HG02870 (cell line): ENCODE measurements around the gene ATP2B2.
"Not testable (repeated sequence)": the region's sequence is repeated elsewhere in the genome, so short reads cannot be mapped to it uniquely, and the experiment has no call there.

Experiments used
- ATAC-seq: cut with Tn5 transposase; IDR thresholded peaks from one replicate; pipeline ENCODE4 v1.9.1; 2021; ENCODE audit warnings: mild to moderate bottlenecking, moderate library complexity; ENCODE audit not compliant: unreplicated experiment

ATP2B2 gene

DNA sequence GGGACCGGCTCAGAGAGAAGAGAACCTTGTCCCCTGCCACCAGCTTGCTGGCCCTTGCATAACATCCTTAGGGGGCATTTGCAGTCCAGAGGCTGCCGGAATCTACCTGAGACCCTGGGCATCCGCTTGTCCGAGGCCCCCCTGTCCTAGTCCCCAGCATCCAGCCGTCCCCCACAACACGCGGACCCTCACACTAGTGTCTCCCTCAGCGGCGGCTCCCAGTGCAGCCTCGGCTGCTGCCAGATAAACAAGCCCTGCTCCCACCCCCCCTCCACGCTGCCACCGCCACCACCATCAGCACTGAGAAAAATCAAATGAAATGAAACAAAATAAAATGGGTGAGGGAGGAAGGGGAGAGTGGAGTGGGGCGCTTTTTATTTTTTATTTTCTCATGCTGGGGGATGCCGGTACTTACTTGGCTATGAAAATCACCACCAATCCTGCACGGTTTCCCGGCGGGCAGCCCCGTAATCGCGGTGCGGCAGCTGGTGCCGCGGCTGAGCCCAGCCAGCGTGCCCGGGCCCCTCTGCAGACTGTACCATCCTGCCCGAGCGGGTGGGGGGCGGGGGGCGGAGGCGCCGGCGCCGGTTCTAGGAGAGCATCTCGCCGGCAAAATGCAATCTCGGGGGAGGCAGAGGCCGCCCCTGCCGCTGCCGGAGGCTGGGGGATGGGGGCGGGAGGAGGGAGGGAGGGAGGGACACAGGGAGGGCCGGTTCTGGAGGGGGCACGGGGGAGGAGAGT lies at the start of gene ATP2B2:
ATP2B2 (minus strand) TSS at position 537 of the 741 bp plus-strand sequence. CDS start 56,043 bp downstream, outside the sequence.
- ATAC-seq = no peak

DNA sequence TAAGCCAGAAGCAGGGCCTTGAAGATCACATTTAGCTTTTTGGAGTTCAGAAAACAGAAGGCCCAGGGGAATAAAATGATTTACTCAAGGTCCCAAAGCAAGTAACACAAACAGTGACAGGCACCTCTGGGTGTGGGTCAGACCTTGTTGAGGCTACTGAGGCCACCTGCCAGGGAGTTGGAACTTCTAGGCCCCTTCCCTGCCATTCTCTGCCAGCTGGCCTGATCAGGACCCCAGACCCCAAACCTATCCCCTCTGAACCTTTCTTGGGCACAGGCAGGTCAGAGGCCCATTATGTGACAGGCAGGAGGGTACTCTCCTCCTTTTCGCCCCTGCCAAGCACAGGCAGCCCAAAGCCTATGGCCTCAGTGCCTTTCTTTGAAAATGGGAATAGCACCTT lies 49.4 kb upstream of the ATP2B2 start:
- ATAC-seq = no peak

DNA sequence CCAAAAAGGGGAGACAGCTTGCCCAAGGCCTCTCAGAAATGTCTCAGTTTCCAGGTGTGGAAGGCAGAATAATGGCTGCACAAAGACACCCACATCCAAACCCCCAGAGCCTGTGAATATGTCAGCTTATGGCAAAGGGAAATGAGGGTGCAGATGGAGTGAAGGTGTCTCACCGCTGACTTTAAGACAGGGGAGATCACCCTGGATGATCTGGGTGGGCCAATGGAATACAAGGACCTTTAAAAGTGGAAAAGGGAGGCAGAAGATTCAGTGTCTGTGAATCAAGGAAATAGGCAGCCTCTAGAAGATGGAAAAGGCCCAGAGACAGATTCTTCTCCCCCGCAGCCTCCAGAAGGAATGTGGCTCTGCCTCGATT lies 48.8 kb upstream of the ATP2B2 start:
- ATAC-seq = no peak

GRCh38 chr3:10553591-10554235 lies 48.3 kb upstream of the ATP2B2 start:
- no peak for ATAC-seq

DNA sequence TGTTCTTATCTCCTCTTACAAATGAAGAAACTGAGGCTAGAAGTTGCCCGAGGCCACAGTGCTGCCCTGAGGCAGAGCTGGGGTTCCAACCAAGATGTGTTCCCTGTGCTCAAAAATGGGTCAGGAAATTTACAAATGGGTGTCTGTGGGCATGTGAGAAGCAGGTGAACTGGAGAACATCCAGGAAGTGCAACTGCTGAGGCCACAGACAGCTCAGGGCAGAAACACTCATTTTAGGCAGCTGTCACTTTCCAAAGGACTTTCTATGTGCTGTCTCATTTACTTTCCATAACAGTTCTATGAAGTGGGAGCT lies 47.2 kb upstream of the ATP2B2 start:
- no peak for ATAC-seq

DNA sequence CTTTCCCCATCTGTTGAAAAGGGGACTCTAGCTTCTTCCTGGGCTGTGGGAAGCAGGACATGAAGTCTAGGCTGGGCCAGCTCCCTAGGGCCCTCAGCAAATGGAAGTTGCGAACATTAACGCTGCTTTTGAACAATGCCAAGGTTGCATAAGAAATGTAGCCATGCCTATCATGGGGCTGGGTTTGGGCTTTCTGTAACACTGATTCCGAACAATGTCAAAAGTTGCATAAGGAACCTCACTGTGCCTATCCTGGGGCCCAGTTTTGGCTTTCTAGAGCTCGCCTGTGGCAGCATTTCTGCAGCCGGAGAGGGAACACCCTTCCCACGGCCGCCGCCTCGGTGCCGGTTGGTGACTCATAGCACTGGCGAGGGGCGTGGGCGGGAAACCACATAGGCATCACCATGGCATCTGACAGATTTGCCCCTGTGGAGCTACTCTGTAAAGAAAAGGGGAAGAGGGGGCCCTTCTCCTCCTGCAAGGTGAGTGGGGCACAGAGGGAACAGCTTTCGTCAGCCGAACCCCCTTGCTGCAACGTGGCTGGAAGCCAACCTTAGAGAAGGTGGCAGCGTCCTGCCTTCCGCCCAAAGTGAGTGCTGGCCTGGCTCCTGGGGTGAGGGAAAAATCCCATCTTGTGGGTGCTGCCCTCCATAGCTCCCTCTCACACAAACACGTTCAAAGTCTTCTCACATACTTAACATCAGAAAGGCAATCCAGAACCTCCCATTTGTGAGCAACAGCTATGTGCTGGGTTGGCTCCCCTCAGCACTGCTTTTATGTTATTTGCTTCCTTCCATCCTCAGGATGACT lies 46.6 kb upstream of the ATP2B2 start:
- no peak for ATAC-seq

DNA sequence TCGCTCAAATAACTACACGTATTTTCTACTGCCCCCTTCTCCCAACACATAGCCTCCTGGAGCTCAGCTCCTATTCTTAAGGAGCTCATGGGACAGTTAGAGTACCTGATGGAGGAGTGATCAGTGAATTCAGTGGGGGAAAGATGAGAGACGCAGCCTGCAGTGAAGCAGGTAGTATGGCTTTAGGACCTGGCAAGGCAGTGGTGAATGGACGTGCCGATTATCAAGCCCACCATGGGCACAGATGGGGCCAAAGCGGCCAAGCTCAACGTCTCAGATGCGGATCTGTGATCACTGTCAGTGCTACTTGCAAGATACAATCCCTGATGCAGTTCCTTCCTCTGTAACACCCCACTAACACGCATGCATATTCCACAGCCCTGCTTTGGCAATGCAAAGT lies 45.8 kb upstream of the ATP2B2 start:
- no peak for ATAC-seq

- no peak for ATAC-seq
Observed at GRCh38 chr3:10550705-10551104, 45.3 kb upstream of the ATP2B2 start.

GRCh38 chr3:10549617-10550230 lies 44.3 kb upstream of the ATP2B2 start:
- ATAC-seq = no peak

DNA sequence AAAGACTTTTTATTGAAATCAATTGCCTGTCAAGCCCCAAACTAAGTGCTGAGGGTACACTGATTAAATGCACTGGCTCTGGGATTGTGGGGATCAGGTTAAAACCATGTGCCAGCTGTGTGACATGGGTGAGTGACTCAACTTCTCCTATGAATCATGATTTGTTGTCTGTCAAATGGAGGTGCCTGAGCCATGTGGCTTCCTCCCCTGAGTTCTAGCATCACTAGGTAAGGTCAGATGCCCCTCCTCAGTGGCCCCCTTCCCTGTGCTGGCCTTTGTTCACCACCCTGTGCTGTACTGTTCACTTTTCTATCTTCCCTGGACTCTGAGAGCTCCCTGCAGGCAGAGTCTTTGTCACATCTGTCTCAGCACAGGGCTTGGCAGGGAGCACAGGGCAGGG lies 43.6 kb upstream of the ATP2B2 start:
- ATAC-seq = no peak

GRCh38 chr3:10547841-10548783 lies 42.7 kb upstream of the ATP2B2 start:
- ATAC-seq = no peak

GRCh38 chr3:10547413-10547812 lies 42.0 kb upstream of the ATP2B2 start:
- no peak for ATAC-seq

DNA sequence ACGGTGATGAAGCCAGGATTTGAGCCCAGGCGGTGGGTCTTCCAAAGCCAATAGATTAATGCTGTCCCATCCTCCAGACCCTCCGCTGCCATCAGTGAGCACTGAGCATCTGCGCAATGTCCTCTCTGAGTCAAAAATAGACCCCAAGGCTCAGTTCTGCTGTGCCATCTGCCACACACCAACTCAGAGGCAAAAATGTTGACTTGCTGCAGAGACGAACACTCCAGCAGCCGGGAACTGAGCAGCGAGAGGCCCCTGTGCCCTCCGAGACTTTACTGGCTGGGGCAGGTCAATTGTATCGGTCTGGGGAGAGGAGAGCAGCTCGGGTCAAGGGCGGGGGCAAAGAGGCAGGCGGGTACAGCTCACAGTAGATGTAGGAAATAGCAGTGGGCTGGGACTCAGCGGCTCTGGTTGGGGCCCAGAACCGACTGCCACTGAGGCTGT lies 41.5 kb upstream of the ATP2B2 start:
- ATAC-seq = no peak

DNA sequence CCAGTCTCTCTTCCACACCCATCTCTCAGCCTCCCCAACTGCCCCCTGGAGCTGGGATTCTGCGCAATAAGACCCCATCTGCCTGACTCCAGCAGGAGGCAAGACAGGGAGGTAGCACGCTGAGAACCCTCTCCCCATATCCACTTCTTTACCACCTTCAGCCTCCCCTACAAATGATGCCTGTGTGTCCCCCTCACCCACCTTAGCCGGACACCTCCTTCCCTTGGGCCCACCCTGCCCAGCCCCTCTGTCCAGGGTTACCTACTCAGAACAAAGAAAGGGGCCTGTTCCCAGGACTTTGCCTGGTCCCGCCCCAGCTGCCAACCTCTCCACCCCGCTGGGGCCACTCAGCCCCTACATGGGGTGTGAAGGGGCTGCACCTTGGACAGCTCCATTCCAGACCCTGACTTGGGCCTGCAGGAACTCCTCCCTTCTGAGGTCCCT lies 40.8 kb upstream of the ATP2B2 start:
- no peak for ATAC-seq

- ATAC-seq = no peak
Observed at GRCh38 chr3:10542518-10542917, 37.1 kb upstream of the ATP2B2 start.

DNA sequence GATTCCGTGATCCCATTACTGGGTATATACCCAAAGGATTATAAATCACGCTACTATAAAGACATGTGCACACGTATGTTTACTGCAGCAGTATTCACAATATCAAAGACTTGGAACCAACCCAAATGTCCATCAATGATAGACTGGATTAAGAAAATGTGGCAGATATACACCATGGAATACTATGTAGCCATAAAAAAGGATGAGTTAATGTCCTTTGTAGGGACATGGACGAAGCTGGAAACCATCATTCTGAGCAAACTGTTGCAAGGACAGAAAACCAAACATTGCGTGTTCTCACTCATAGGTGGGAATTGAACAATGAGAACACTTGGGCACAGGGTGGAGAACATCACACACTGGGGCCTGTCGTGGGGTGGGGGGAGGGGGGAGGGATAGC lies 35.0 kb upstream of the ATP2B2 start:
- ATAC-seq = not testable (repeated sequence)

- ATAC-seq = no peak
Observed at GRCh38 chr3:10534066-10534465, 28.7 kb upstream of the ATP2B2 start.

- ATAC-seq = no peak
Observed at GRCh38 chr3:10533737-10534023, 28.3 kb upstream of the ATP2B2 start.

DNA sequence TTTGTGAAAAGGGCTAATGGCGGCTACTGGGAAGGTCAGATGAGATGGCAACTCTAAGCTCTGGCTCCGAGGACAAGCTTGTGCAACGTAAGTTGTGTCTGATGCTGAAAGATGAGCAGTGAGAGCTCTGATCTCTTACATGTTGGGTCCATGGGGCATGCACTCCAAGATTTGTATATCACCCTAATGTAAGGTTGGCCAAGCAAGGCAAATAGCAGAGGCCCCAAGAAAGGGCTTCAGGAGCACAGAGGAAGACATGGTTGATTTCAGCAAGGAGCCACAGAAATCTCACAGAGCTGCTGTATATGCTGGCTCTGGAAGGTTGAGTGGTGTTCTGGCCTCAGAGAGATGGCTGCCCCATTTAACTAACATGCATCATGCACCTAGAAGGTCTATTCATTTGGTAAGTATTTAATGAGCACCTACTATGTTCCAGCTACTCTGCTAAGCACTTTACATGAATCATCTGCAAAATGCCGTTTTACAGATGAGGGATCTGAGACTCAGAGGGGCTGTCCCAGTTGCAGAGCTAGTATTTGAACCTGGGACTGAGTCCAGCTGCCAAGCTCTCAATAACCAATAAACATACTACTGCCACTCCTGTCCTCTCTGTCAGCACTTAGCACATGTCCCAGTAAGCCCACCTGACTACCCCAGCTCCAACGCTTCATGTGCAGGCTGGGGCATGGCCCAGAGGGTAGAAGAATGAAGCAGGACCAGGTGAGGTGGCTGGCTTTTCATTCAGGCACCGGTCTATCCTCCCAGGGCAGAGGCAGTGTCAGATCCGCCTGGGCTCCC lies 27.8 kb upstream of the ATP2B2 start:
- no peak for ATAC-seq

DNA sequence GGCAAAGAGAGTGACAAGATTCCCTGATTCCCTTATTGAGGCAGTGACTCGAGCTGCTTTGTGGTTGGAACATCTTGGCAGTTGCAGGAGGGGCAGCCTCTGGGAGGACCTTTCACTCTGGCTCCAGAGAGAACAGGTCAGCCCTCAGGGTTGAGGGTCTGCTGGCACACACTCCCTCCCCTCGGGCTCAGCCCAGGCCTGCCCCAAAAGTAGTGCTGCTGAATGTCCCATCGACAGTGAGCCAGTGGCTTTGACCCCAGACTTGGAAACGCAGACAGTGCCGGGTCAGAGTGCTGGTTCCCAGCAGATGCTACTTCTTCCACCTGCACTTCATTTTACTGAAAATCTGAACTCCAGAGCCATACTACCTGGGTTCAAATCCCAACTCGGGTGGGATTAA lies 25.6 kb upstream of the ATP2B2 start:
- ATAC-seq = no peak
